GM12865 (cell line): ENCODE results near the gene RNF32.
A peak's percentile ranks its signal among the peaks of the same experiment; 100 is the strongest.

Source experiments
- DNase-seq: peaks from one replicate; pipeline ENCODE4 v3.0.0; 2010; ENCODE audit warnings: low read depth
- H3K4me3 ChIP-seq: 2 replicates; pipeline ENCODE4 v1.5.1; 2011; ENCODE audit warnings: mild to moderate bottlenecking, low read depth, low read length, control low read depth
- TF ChIP-seq, protein P1 (sequence below): IDR thresholded peaks from 2 replicates; pipeline ENCODE4 v1.5.1; 2011; ENCODE audit warnings: low read length, control low read depth, low read depth, inconsistent platforms; ENCODE audit not compliant: insufficient read depth; ENCODE audit errors: missing control alignments

RNF32 gene

DNA sequence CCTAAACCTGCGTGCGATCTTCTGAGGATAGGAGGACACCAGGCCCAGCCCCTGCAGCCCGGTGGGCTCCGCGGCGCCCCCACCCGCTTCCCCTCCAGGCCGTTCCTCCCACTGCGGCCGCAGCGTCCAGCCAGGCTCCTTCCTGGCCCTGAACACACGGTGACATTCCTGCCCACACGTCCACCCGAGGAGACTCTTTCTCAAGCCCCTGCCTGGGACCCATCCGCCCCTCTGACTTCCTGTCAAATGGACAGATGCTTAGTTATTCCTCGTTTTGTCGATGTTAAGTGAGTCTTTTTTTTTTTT, 32.4 kb upstream of the RNF32 start:
- no peak overlapping the region for H3K4me3 ChIP-seq
- TF ChIP-seq, protein P1, sequence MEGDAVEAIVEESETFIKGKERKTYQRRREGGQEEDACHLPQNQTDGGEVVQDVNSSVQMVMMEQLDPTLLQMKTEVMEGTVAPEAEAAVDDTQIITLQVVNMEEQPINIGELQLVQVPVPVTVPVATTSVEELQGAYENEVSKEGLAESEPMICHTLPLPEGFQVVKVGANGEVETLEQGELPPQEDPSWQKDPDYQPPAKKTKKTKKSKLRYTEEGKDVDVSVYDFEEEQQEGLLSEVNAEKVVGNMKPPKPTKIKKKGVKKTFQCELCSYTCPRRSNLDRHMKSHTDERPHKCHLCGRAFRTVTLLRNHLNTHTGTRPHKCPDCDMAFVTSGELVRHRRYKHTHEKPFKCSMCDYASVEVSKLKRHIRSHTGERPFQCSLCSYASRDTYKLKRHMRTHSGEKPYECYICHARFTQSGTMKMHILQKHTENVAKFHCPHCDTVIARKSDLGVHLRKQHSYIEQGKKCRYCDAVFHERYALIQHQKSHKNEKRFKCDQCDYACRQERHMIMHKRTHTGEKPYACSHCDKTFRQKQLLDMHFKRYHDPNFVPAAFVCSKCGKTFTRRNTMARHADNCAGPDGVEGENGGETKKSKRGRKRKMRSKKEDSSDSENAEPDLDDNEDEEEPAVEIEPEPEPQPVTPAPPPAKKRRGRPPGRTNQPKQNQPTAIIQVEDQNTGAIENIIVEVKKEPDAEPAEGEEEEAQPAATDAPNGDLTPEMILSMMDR: no peak
- no peak for DNase-seq

DNA sequence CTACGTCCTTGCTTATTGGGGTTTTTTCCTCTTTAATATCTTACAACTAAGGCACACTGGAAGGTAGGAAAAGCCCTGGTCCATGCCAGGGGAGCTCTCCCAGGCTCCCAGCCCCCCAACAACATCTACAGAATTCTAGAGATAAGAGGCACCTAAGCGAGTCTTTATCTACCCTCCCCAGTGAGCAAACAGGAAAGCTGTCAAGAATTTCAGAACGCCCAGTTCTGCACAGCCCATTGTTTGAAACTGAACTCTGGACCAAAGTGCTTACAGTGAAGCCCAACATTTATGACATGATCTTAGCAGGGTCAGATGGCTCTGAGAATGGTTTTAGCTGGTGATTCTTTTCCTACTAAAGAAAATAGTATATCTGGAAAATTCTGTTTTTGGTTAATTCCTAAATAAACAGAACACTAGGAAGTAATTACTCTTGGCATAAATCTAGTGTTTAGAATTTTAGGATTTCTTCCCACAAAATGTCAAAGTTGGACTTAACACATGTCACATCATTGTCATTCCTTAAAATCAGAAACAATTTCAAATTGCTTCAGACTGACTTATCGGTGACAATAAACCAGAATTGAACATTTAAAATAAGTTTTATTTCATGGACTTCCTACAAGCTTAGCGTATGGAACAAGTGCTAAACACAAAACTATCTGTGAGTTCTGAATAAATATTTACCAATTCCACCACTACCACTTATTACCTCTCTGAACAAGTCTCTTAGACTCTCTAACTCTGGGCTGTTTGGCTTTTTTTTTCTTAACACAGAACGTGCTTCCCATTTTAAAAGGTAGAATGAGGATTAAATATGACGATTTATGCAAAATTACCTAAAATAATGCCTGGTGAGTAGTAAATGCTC, 31.3 kb upstream of the RNF32 start:
- TF ChIP-seq, protein P1: no peak
- no peak for DNase-seq
- no peak overlapping the region for H3K4me3 ChIP-seq

DNA sequence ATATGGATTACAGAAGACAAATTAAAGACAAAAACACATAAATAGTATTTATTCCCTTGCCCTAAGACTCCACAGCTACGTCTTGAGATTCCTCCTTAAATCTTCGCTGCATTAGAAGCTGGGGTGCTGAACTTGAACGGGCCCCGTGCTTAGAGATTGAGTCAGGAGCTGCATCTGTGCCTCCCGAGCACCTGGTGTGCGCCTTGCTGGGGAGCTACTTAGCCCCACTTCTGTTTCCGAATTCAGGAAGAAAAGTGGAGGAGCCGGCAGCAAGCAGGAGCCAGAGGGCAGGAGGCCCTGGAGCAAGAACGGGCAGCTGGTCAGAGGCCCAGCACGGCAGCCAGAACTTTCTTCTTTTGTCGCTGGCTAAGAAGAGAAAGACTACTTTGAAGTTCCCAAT, 30.4 kb upstream of the RNF32 start:
- no peak for DNase-seq
- TF ChIP-seq, protein P1: no peak
- H3K4me3 ChIP-seq: no peak overlapping the region

DNA sequence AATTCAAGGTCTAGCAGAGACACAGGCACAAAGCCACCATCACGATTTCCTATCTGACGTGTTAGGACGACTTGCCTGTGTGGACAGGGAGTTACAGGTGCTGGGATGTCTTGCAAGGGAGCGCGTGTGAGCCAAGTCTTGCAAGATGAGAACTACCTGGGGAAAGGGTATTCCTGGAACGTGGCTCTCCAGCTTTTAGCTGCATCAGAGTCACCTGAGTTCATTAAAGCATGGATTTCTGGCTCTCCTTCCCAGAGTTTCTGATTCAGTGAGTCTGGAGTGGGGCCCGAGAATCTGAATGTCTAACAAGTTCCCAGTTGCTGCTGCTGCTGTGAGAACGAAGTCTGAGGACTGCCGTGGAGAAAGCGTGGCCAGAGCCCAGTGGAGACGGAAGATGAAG, 30.0 kb upstream of the RNF32 start:
- H3K4me3 ChIP-seq: no peak overlapping the region
- TF ChIP-seq, protein P1: no peak
- no peak for DNase-seq

DNA sequence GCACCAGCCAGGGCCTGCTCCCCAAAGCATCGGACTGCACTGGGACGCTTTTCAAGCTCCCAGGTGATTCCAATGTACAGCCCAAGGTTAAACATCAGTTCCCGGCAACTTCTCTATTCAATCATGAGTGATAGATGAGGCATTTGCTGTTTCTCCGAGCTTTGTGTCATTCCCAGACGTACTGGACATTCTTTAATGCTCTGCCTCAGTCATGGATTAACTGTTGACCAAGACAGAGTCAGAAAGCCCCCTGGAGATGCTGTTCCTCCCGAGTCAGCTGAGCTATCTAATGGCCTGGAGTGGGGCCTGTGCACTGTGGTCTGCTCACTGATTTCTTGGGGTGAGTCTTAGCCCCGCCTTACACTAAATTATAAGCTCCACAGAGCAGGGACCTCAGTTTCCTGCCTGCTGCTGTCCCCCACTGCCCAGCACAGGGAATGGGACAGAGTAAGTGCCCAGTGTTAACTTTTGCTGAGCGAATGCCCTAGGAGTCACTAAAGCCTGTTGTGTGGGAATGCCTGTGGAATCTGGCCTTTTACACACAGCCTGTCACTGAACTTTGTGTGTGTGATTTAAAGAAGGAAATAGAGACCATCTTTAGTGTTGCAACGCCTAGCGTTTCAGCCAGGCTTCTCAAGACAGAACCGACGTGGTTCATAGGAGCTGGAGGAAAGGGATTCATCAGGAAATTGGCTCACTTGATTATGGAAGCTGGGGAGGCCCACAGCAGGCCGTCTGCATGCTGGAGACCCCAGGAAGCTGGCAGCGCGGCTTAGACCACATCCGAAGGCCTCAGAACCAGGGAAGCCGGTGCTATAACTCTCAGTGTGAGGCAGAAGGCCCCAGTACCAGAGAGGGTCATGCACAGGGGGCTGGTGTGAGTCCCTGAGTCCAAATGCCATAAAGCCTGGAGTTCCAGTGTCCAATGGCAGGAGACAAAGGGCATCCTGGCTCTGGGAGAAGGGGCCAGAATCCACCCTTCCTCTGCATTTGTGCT, 29.3 kb upstream of the RNF32 start:
- TF ChIP-seq, protein P1: no peak
- DNase-seq: no peak
- no peak overlapping the region for H3K4me3 ChIP-seq

DNA sequence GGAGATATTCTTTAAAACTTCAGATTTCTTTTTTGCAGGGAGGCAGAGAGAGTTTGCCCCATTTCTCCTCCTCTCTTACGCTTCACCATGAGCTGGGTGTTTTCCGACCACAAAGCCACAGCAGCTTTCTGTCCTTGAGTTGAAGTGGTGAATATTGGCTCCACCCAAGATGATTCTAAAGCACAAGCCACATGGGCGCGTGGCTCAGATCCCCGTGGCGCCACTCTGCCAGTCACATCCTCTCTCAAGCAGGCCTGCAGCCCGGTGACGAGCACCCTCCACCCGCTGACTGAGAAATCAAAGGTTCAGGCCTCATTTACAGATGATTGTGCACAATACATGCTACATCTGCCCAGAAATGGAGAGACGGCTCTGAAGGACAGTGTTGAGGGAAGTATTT, 27.6 kb upstream of the RNF32 start:
- no peak overlapping the region for H3K4me3 ChIP-seq
- TF ChIP-seq, protein P1: no peak
- peak; percentile 60 for DNase-seq
